Endothelial cell of umbilical vein (primary cell): ENCODE measurements around the gene ZFHX2.

ENCODE experiments used
- EZH2 ChIP-seq: IDR thresholded peaks from 2 replicates; pipeline ENCODE4 v1.6.1; 2012; ENCODE audit warnings: borderline replicate concordance, low read depth, mild to moderate bottlenecking, moderate library complexity, low read length, inconsistent platforms; ENCODE audit not compliant: severe bottlenecking
- TF ChIP-seq, protein P1 (sequence below), 2 donors: IDR thresholded peaks; 1 replicate in 1 of 2; 2 replicates in 1 of 2; pipeline ENCODE4 v1.5.1; 2011; ENCODE audit warnings: low read length in 2 of 2, mild to moderate bottlenecking in 2 of 2, moderate library complexity in 2 of 2, control low read depth in 1 of 2, inconsistent platforms in 1 of 2, low read depth in 1 of 2; ENCODE audit not compliant: insufficient read depth in 1 of 2; ENCODE audit errors: extremely low read depth in 1 of 2
- TF ChIP-seq, protein P2 (sequence below): IDR thresholded peaks from 2 replicates; pipeline ENCODE4 v1.6.1; 2011; ENCODE audit not compliant: insufficient read depth, insufficient read length

DNA sequence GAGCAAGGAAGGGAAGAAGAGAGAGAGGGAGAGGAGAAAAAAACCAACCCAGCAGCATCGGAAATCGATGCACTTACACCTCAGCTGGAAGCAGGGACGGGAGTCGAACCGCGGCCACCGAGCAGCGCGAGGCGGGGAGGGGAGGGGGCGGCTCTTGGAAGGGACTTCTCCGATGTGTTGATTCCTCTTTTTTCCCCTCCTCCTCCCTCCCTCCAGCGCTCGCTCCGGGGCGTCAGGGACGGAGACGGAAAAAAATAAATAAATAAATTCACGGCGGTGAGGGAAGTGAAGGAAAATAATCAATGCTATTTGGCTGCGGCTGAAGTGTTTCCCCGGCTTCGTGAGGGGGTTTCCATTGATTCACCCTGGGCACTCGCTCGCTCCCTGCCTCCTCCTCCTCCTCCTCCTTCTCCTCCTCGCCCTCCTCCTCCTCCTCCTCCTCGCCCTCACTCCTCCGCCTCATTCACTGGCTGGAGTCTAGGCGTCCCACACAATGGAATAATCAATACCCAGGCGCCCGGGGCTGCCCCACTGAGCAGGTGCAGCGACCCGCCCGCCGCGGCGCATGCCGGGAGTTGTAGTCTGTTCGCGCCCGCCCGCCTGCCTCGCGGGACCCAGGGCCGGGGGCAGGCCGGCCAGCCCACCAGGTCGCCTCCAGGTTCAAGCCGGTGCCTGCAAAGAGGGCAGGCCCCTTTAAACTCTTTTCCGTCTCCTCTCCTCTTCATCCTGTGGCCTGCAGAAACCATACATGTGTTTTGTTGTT is at the start of gene ZFHX2:
- TF ChIP-seq, protein P1, sequence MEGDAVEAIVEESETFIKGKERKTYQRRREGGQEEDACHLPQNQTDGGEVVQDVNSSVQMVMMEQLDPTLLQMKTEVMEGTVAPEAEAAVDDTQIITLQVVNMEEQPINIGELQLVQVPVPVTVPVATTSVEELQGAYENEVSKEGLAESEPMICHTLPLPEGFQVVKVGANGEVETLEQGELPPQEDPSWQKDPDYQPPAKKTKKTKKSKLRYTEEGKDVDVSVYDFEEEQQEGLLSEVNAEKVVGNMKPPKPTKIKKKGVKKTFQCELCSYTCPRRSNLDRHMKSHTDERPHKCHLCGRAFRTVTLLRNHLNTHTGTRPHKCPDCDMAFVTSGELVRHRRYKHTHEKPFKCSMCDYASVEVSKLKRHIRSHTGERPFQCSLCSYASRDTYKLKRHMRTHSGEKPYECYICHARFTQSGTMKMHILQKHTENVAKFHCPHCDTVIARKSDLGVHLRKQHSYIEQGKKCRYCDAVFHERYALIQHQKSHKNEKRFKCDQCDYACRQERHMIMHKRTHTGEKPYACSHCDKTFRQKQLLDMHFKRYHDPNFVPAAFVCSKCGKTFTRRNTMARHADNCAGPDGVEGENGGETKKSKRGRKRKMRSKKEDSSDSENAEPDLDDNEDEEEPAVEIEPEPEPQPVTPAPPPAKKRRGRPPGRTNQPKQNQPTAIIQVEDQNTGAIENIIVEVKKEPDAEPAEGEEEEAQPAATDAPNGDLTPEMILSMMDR (IDR thresholded peaks at IDR 0.05; ENCODE audit: extremely low read depth in 1 of 2, insufficient read depth in 1 of 2, low read depth in 1 of 2, low read length in 2 of 2), result no peak
- TF ChIP-seq EZH2, result no peak
- TF ChIP-seq, protein P2, sequence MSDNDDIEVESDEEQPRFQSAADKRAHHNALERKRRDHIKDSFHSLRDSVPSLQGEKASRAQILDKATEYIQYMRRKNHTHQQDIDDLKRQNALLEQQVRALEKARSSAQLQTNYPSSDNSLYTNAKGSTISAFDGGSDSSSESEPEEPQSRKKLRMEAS, result no peak
